Lower leg skin (tissue), 4 donors: Measurements from ENCODE around the gene DLGAP4. TPM values are rescaled to one million over a fixed set of nuclear protein-coding genes. Genes with fewer than 3 reads are reported as not detected.

Experiments
- DNase-seq, 2 donors: peaks; one replicate each; pipeline ENCODE4 v3.0.0-alpha.2; 2019; ENCODE audit warnings: low spot score in 2 of 2
- H3K4me3 ChIP-seq: fragments of 200-600 bp; sonication (generic); 2 replicates; pipeline ENCODE4 v1.5.1; 2017; ENCODE audit warnings: mild to moderate bottlenecking, low read depth; ENCODE audit not compliant: poor library complexity, severe bottlenecking
- POLR2A ChIP-seq, 2 donors: fragments of 450-650 bp; IDR thresholded peaks; one replicate each; pipeline ENCODE4 v1.6.1; 2016 to 2017; ENCODE audit warnings: antibody characterized with exemption in 2 of 2, mild to moderate bottlenecking in 1 of 2, moderate library complexity in 1 of 2
- WGBS, 2 donors: methylation state at CpG; one replicate each; pipeline ENCODE4 v1.1.5; 2018; 5-methylcytosine and 5-hydroxymethylcytosine counted together
- intact Hi-C: fragments of 100-400 bp; cut with DNase I; formaldehyde crosslinking; loops from one replicate; pipeline ENCODE4 v1.15.0; 2023; ENCODE audit warnings: low total_unique reads
- total RNA-seq, 4 donors: library from RNA; depleted of rRNA; stranded (reverse); fragments of >200 nt; gene quantifications; one replicate each; pipeline ENCODE4 v1.1.0, GENCODE V29; 2016
- TF ChIP-seq, protein P1 (sequence below), 3 donors: fragments of 450-650 bp; IDR thresholded peaks; one replicate each; pipeline ENCODE4 v1.5.1; 2016; ENCODE audit warnings: antibody characterized with exemption in 3 of 3, mild to moderate bottlenecking in 3 of 3, moderate library complexity in 2 of 3

DLGAP4 gene, protein sequence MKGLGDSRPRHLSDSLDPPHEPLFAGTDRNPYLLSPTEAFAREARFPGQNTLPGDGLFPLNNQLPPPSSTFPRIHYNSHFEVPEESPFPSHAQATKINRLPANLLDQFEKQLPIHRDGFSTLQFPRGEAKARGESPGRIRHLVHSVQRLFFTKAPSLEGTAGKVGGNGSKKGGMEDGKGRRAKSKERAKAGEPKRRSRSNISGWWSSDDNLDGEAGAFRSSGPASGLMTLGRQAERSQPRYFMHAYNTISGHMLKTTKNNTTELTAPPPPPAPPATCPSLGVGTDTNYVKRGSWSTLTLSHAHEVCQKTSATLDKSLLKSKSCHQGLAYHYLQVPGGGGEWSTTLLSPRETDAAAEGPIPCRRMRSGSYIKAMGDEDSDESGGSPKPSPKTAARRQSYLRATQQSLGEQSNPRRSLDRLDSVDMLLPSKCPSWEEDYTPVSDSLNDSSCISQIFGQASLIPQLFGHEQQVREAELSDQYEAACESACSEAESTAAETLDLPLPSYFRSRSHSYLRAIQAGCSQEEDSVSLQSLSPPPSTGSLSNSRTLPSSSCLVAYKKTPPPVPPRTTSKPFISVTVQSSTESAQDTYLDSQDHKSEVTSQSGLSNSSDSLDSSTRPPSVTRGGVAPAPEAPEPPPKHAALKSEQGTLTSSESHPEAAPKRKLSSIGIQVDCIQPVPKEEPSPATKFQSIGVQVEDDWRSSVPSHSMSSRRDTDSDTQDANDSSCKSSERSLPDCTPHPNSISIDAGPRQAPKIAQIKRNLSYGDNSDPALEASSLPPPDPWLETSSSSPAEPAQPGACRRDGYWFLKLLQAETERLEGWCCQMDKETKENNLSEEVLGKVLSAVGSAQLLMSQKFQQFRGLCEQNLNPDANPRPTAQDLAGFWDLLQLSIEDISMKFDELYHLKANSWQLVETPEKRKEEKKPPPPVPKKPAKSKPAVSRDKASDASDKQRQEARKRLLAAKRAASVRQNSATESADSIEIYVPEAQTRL
- 100 to 1,000 TPM in 1 of 4 donors, 10 to 100 TPM in 3; 75.9 to 162 (median 87.7) TPM for total RNA-seq

DNA sequence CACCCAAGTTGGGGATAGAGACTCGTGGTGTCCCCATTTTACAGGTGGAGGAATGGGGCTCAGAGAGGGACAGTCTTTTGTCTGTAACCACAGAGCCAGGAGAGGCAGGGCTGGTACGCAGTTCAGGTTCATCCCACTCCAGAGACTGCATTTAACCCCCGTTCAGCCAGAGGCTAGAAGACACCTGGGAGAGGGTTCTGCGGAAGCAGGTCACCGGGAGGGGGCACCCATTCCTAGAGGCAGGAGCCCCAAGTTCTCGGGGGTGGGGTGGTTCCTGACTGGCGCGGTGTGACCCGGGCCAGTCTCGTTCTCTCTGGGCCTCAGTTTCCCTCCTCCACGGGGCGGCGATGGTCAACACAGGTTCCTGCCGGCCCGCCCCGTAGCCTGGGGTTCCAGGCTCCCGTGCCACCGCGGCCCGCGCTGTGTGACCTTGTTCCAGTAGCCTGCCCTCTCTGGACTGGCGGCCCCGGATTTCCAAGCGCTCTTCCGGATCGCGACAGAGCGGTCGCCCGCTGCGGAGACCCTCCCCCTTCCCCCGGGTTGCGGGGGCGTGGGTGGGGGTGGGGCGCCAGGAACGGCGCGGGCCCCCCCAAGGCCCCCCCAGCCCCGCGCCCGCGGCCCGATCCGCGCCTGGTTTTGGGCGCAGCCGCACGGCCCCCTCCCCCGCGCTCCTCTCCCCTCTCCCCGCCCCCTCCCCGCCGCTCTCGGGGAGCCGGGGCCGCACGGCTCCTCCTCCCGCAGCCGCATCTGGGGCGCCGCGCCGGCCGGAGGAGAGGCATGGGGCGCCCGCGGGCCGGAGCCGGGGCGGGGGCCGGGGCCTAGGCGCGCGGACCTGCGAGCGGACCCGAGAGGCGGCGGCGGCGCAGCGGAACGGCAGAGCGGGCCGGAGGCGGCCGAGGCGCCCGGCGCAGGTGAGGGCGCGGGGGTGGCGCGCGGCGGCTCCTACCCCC is at the start of gene DLGAP4:
Gene DLGAP4 (plus strand): TSS at position 738 of the 950 bp plus-strand sequence. CDS start 125,379 bp downstream, outside the sequence.
- DNase-seq, result no peak
- TF ChIP-seq, protein P1, sequence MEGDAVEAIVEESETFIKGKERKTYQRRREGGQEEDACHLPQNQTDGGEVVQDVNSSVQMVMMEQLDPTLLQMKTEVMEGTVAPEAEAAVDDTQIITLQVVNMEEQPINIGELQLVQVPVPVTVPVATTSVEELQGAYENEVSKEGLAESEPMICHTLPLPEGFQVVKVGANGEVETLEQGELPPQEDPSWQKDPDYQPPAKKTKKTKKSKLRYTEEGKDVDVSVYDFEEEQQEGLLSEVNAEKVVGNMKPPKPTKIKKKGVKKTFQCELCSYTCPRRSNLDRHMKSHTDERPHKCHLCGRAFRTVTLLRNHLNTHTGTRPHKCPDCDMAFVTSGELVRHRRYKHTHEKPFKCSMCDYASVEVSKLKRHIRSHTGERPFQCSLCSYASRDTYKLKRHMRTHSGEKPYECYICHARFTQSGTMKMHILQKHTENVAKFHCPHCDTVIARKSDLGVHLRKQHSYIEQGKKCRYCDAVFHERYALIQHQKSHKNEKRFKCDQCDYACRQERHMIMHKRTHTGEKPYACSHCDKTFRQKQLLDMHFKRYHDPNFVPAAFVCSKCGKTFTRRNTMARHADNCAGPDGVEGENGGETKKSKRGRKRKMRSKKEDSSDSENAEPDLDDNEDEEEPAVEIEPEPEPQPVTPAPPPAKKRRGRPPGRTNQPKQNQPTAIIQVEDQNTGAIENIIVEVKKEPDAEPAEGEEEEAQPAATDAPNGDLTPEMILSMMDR (IDR thresholded peaks at IDR 0.05), result no peak
- TF ChIP-seq POLR2A (IDR thresholded peaks at IDR 0.05), result no peak
- no peak within 1 kb of the TSS for H3K4me3 ChIP-seq
- 4 to 5% methylated on average over 13 to 20 of the region's 96 CpGs for WGBS, 2 donors
- intact Hi-C loops, result no loop called here

DNA sequence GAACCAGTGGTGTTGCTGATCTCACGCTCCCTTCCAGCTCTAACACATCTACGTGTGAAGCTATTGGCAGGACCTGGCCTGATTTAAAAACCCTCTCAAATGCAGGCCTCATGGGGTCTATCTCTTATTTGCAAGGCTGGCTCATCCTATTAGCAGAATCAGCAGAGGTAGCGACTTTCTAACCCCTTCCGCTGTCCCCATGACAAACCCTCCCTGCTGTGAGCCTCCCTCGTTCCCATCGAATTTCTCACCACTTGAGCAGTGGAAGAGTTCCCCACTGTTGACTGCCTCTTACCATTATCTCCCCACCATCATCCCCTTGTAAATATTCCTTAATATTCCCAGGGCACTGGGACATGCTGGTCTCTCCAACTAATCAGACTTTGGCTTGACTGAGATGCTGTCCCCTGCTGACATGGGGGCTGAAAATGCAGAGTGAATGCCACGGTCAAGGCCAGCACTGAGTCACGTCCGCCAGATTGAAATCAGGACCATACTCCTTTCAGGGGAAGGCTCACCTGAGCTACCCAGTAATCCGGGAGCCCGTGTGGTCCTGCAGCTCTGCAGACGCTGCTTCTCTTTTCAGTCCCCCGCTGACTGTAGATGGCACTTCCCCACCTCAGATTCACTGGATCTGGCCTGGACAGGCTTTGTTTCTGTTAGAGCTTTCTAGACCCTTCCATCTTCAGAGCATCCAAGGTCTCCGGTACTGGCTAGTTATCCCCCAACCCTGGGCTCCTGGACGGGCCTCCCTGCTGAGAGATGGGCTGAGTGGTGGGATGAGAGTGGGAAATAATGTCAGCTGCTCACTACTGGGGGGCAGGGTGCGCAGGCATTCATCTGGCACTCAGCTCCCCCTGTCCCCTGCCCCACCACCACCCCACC is 46.7 kb upstream of the DLGAP4 start:
- TF ChIP-seq POLR2A (IDR thresholded peaks at IDR 0.05), result no peak
- TF ChIP-seq, protein P1 (IDR thresholded peaks at IDR 0.05), result no peak
- H3K4me3 ChIP-seq, result no peak overlapping the region
- intact Hi-C loops, result no loop called here
- no peak for DNase-seq
- 65 to 66% methylated on average over 16 of the region's 16 CpGs for WGBS, 2 donors

DNA sequence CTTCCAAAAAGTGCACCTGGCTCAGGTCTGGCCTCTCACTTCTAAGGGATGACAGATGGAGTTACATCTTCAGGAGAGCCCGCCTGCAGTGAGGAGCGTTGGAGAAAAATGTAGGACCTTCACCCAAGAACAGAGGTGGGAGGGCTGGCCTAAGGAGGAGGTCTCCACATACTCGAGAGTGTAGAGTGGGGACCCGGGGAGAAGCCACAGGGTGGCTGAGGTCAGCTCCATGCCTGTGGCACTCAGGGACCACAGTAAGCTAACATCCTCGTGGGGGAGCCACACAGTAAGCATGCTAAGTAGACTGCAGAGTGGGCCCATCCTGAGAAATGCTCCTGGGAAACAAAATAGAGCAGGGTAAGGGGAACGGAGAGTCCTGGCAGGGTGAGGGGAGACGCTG is 45.8 kb upstream of the DLGAP4 start:
- no peak for TF ChIP-seq POLR2A (IDR thresholded peaks at IDR 0.05)
- TF ChIP-seq, protein P1 (IDR thresholded peaks at IDR 0.05), result no peak
- DNase-seq, result no peak
- WGBS, 2 donors, result 73 to 81% methylated on average over 7 of the region's 7 CpGs
- H3K4me3 ChIP-seq, result no peak overlapping the region
- intact Hi-C loops, result no loop called here

DNA sequence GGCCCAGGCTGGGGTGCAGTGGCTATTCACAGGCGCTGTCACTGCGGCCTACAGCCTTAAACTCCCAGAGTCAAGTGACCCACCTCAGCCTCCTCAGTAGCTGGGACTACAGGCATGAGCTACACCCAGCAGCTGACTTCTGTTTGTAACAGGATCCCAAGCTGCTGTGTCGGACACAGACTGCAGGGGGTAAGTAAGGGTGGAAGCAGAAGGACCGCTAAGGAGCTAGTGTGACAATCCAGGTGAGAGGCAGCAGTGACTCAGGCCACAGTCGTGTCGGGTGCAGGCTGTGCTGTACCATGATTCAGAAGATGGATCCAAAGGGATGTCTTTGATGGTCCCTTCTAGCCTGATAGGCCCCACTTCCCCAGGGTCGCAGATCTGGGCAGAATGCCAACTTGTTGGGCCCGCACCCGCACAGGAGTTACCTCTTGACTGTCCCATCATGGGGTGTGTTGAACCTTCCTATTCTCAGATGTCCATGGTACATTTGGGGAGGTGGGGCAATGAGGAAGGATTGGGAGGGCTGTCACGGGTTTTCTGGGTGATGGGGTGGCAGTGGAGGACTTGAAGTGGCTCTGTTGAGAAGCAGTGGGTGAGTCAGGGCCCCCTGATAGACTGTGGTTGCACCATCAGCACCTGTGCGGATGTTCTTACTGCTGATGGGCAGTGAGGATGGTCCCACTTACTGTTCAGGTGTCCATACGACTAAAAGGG is 44.6 kb upstream of the DLGAP4 start:
- TF ChIP-seq, protein P1 (IDR thresholded peaks at IDR 0.05), result no peak
- TF ChIP-seq POLR2A (IDR thresholded peaks at IDR 0.05), result no peak
- no peak for DNase-seq
- WGBS, 2 donors, result 76 to 85% methylated on average over 12 of the region's 12 CpGs
- intact Hi-C loops, result no loop called here
- no peak overlapping the region for H3K4me3 ChIP-seq
